PC-9 (cell line): Measurements from ENCODE around the gene CHMP2B. TPM values are rescaled to one million over a fixed set of nuclear protein-coding genes. Genes with fewer than 3 reads are reported as not detected.
"Not testable (repeated sequence)": the region's sequence is repeated elsewhere in the genome, so short reads cannot be mapped to it uniquely, and the experiment has no call there.

Source experiments
- BruUV-seq: library from RNA; stranded (reverse); fragments of 400-500 nt; replicated peaks from 2 replicates; lab custom pipeline; 2021; lab: Mats Ljungman, UMichigan
- CTCF ChIA-PET: fragments of 300-600 bp; sonication (Branson Sonifier 250); formaldehyde crosslinking; loops from one replicate; lab custom pipeline; 2022; ENCODE audit warnings: antibody characterized with exemption; lab: Charles Lee
- POLR2A ChIA-PET: fragments of 300-600 bp; sonication (Branson Sonifier 250); formaldehyde crosslinking; loops from one replicate; lab custom pipeline; 2022; ENCODE audit warnings: antibody characterized with exemption; ENCODE audit not compliant: unreplicated experiment; lab: Charles Lee
- DNase-seq, 2 experiments: peaks; one replicate each; pipeline versions ENCODE4 v3.0.0 to v3.0.0-alpha.2; 2015 to 2022; ENCODE audit warnings: mixed read lengths in 1 of 2
- H2AFZ ChIP-seq: fragments of 200-600 bp; sonication (generic); 2 replicates; pipeline ENCODE4 v1.8.1; 2017; ENCODE audit warnings: antibody characterized with exemption
- H3F3A ChIP-seq: fragments of 200-600 bp; sonication (generic); 2 replicates; pipeline ENCODE4 v1.8.1; 2017; ENCODE audit warnings: antibody characterized with exemption, mild to moderate bottlenecking, low read depth; ENCODE audit not compliant: insufficient read depth
- H3K27ac ChIP-seq: fragments of 200-600 bp; sonication (generic); 2 replicates; pipeline ENCODE4 v1.6.1; 2016; ENCODE audit warnings: mixed run types
- H3K27me3 ChIP-seq: fragments of 200-600 bp; sonication (generic); 2 replicates; pipeline ENCODE4 v1.6.1; 2016; ENCODE audit warnings: low read depth, mixed run types; ENCODE audit not compliant: insufficient read depth
- H3K36me3 ChIP-seq: fragments of 200-600 bp; sonication (generic); 2 replicates; pipeline ENCODE4 v1.6.1; 2016; ENCODE audit warnings: low read depth, mixed run types
- H3K4me1 ChIP-seq: fragments of 200-600 bp; sonication (generic); replicated peaks from 2 replicates; pipeline ENCODE4 v1.6.1; 2016; ENCODE audit warnings: mixed run types; ENCODE audit not compliant: insufficient read depth
- H3K4me2 ChIP-seq: fragments of 200-600 bp; sonication (generic); 2 replicates; pipeline ENCODE4 v1.6.1; 2017; ENCODE audit warnings: mixed run types
- H3K4me3 ChIP-seq: fragments of 200-600 bp; sonication (generic); 2 replicates; pipeline ENCODE4 v1.6.1; 2016; ENCODE audit warnings: mixed run types
- H3K79me2 ChIP-seq: fragments of 200-600 bp; sonication (generic); 2 replicates; pipeline ENCODE4 v1.6.1; 2017; ENCODE audit warnings: low read depth, mixed run types
- H3K9me2 ChIP-seq: fragments of 200-600 bp; sonication (generic); 2 replicates; pipeline ENCODE4 v1.8.1; 2017; ENCODE audit warnings: mild to moderate bottlenecking; ENCODE audit not compliant: insufficient read depth
- H3K9me3 ChIP-seq: fragments of 200-600 bp; sonication (generic); 2 replicates; pipeline ENCODE4 v1.8.1; 2016; ENCODE audit warnings: low read depth; ENCODE audit not compliant: insufficient read depth
- H4K20me1 ChIP-seq: fragments of 200-600 bp; sonication (generic); 2 replicates; pipeline ENCODE4 v1.8.1; 2017; ENCODE audit not compliant: insufficient read depth
- EZH2 ChIP-seq: fragments of 200-600 bp; sonication (generic); IDR thresholded peaks from 2 replicates; pipeline ENCODE4 v1.8.0; 2017; ENCODE audit warnings: antibody characterized with exemption, low read depth
- intact Hi-C: fragments of 100-400 bp; cut with micrococcal nuclease; formaldehyde crosslinking; loops from one replicate; pipeline ENCODE4 v1.10.0; 2022; ENCODE audit not compliant: unreplicated experiment
- total RNA-seq: library from RNA; stranded (reverse); gene quantifications from 2 replicates; pipeline ENCODE4 v1.2.3, GENCODE V29; 2021
- TF ChIP-seq, protein P1 (sequence below): fragments of 200-600 bp; sonication (generic); conservative IDR thresholded peaks from 2 replicates; pipeline ENCODE4 v1.6.1; 2017; ENCODE audit warnings: mixed run types, antibody characterized with exemption, mild to moderate bottlenecking, moderate library complexity

CHMP2B gene
- total RNA-seq, 1 experiment from 2014 or later = 54.6 TPM

DNA sequence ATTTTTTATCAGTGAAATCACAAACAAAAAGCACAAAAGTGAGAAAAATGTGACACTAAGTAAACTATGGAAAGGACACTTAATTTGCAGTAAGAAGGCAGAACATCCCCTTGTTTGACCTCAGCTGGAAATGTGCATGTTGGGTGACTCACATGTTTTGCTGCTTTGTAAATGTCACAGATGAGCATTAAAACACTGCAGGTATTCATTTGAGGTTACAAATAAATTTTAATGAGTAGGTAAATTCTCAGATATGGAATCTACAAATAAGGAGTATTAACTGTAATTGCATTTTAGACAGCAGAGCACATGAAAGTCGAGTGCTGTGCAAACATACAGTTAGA is 20.3 kb downstream of the CHMP2B start:
- peaks cover 45% of the 10 kb centered on the region for H3K36me3 ChIP-seq

DNA sequence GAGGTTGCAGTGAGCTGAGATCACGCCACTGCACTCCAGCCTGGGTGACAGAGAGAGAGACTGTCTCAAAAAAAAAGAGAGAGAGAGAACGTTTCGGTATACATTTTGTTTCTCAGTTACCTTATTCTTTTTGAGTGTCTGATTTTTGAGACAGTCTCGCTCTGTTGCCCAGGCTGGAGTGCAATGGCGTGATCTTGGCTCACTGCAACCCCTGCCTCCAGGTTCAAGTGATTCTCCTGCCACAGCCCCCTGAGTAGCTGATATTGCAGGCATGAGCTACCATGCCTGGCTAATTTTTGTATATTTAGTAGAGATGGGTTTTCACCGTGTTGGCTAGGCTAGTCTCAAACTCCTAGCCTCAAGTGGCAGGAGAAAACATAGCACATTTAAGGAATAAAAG is 21.1 kb downstream of the CHMP2B start:
- intact Hi-C loops, H2AFZ ChIP-seq, H3K4me1 ChIP-seq, DNase-seq, H3K9me2 ChIP-seq, H3K4me3 ChIP-seq, BruUV-seq, H4K20me1 ChIP-seq, H3K9me3 ChIP-seq, H3F3A ChIP-seq, H3K4me2 ChIP-seq, CTCF ChIA-PET, H3K27ac ChIP-seq, H3K27me3 ChIP-seq: not testable (repeated sequence)
- H3K36me3 ChIP-seq = peaks cover 53% of the 10 kb centered on the region
- POLR2A ChIA-PET = interaction anchor here (0.5 kb wide), 1 partner anchor 145 kb away, joined by 5 read pairs; no protein-coding TSS in a partner anchor
- H3K79me2 ChIP-seq = peaks cover 30% of the 10 kb centered on the region

More for the DNA sequence above, 20.3 kb downstream of the CHMP2B start:
- ChIA-PET POLR2A (no interaction called here), CTCF (no interaction called here)
- no TSS peak for BruUV-seq
- Histone ChIP-seq H3K9me2 (no peaks in the 10 kb centered on the region), H4K20me1 (peaks cover 3% of the 10 kb centered on the region), H3K27ac (no peak overlapping the region), H3K4me1 (no peaks in the 10 kb centered on the region), H3K9me3 (no peaks in the 10 kb centered on the region; the same call in 1 of the 2 replicates), H3K4me3 (no peak overlapping the region), H3K27me3 (no peaks in the 10 kb centered on the region), H3K4me2 (no peak overlapping the region), H2AFZ (no peak overlapping the region), H3K79me2 (peaks cover 38% of the 10 kb centered on the region), H3F3A (0 out of 2 replicates have a peak, but pooled peaks cover 6% of the 10 kb centered on the region)
- DNase-seq = no peak
- intact Hi-C loops = no loop called here
- TF ChIP-seq EZH2 = no peak
- TF ChIP-seq, protein P1, sequence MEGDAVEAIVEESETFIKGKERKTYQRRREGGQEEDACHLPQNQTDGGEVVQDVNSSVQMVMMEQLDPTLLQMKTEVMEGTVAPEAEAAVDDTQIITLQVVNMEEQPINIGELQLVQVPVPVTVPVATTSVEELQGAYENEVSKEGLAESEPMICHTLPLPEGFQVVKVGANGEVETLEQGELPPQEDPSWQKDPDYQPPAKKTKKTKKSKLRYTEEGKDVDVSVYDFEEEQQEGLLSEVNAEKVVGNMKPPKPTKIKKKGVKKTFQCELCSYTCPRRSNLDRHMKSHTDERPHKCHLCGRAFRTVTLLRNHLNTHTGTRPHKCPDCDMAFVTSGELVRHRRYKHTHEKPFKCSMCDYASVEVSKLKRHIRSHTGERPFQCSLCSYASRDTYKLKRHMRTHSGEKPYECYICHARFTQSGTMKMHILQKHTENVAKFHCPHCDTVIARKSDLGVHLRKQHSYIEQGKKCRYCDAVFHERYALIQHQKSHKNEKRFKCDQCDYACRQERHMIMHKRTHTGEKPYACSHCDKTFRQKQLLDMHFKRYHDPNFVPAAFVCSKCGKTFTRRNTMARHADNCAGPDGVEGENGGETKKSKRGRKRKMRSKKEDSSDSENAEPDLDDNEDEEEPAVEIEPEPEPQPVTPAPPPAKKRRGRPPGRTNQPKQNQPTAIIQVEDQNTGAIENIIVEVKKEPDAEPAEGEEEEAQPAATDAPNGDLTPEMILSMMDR = no peak

DNA sequence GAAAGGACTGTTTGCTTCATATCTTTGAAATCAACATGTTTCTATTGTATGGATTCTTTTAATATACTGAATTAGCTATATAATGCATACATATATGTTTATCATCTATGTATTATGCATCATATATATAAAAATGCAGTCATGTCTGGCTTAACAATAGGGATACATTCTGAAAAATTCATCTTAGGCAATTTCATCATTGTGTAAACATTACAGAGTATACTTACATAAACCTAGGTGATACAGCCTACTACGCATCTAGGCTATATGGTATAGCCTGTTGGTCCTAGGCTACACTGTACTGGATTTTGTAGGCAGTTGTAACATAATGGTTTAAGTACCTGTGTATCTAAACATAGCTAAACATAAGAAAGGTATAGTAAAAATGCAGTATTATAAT is 21.7 kb downstream of the CHMP2B start:
- no TSS peak for BruUV-seq
- Histone ChIP-seq H4K20me1 (no peaks in the 10 kb centered on the region; the same call in none of the 2 replicates), H3K27me3 (no peaks in the 10 kb centered on the region), H3F3A (0 out of 2 replicates have a peak, but pooled peaks cover 6% of the 10 kb centered on the region), H3K27ac (no peak overlapping the region), H3K36me3 (peaks cover 59% of the 10 kb centered on the region), H3K9me3 (no peaks in the 10 kb centered on the region; the same call in 1 of the 2 replicates), H3K9me2 (no peaks in the 10 kb centered on the region), H3K4me2 (no peak overlapping the region), H3K4me1 (no peaks in the 10 kb centered on the region), H2AFZ (no peak overlapping the region), H3K4me3 (no peak overlapping the region), H3K79me2 (peaks cover 25% of the 10 kb centered on the region)
- intact Hi-C loops = no loop called here
- TF ChIP-seq, protein P1 = no peak
- no peak for TF ChIP-seq EZH2
- ChIA-PET POLR2A (no interaction called here), CTCF (no interaction called here)
- DNase-seq = no peak

DNA sequence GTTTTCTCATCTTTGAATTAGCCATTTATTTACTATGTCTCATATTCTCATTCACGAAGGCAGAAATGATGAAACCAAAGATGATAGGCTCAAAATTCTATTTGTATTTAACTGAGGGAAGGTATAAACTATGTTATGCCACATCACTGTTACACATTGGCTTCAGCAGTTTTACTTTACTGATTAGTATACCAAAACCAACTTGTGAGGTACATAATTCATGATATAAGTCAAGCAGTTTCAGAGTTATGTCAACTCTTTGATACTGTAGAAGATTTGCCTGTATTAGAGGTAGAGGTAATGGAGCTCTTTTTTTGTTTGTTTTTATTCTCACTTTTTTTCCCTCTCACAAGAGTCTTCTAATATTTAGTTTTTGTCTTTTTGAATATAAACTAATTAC is 22.9 kb downstream of the CHMP2B start:
- peaks cover 60% of the 10 kb centered on the region for H3K36me3 ChIP-seq
- intact Hi-C loops = loop anchor here (10.0 kb wide), 1 partner anchor 475 kb away; no protein-coding TSS in a partner anchor
- CTCF ChIA-PET = no interaction called here

More for the DNA sequence above, 22.9 kb downstream of the CHMP2B start:
- H4K20me1 ChIP-seq = no peaks in the 10 kb centered on the region; the same call in none of the 2 replicates
- peaks cover 16% of the 10 kb centered on the region for H3K79me2 ChIP-seq
- BruUV-seq = no TSS peak
- POLR2A ChIA-PET = no interaction called here
- H2AFZ ChIP-seq = no peak overlapping the region
- H3K27ac ChIP-seq = no peak overlapping the region
- no peaks in the 10 kb centered on the region for H3K9me2 ChIP-seq
- H3F3A ChIP-seq = 0 out of 2 replicates have a peak, but pooled peaks cover 6% of the 10 kb centered on the region
- H3K27me3 ChIP-seq = no peaks in the 10 kb centered on the region
- no peaks in the 10 kb centered on the region for H3K4me1 ChIP-seq
- no peak for TF ChIP-seq EZH2
- TF ChIP-seq, protein P1 = no peak
- no peaks in the 10 kb centered on the region for H3K9me3 ChIP-seq
- H3K4me3 ChIP-seq = no peak overlapping the region
- no peak overlapping the region for H3K4me2 ChIP-seq
- DNase-seq = no peak
